Epidermal melanocyte (primary cell): ENCODE data around the gene CSMD2.

Source experiments
- DNase-seq: peaks from one replicate; pipeline ENCODE4 v3.0.0; 2011; ENCODE audit warnings: low spot score; ENCODE audit not compliant: insufficient read length

CSMD2 gene

DNA sequence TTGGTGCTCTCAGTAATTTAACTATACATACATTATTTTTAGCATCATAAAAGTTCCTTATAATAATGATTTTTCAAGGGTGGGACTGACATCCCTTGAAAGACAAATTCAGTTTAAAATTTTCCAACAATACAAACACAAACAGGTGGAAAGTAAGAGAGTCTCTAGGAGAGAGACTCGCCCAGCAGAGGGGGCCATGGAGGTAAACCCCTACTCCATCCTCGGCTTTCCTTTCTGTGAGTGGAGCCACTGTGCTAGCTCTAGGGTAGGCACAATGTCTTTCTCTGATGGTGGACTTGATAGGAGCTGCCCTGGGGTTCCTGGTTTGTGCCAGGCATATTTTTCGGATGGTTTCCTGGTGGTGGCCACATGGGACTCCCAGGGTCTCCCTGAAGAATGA, 8.3 kb downstream of the CSMD2 start:
- DNase-seq: no peak

DNA sequence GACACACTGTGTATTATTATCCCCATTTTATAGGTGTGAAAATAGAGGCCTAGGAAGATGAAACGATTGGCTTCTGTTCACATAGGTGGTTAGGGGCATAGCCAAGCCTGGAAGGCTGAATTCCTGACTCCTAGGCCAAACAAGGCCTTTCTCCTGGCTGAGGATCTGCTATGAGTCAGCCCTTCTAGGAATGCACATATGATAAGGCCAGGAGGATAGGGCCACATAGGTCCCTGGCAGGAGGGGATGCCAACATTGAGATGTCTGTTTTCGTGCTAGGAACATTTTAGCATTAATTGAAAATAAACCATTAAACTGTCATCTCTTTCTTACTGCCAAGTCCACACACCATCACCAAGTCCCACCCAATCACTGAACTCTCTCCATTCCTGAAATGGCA, 9.2 kb downstream of the CSMD2 start:
- no peak for DNase-seq

DNA sequence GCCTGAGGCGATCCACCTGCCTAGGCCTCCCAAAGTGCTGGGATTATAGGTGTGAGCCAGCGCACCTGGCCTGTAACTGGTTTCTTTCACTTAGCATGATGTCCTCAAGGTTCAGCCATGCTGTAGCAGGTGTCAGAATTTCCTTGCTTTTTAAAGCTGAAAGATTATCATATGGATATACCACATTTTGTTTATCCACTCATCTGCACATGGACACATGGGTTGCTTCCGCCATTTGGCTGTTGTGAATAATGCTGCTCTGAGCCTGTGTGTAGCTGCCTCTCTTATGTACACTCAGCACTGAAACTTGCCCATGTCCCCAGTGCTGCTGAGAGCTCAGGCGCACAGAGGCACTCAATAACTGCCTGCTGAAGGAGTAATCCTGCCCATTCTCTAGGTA, 11.8 kb downstream of the CSMD2 start:
- DNase-seq: no peak

DNA sequence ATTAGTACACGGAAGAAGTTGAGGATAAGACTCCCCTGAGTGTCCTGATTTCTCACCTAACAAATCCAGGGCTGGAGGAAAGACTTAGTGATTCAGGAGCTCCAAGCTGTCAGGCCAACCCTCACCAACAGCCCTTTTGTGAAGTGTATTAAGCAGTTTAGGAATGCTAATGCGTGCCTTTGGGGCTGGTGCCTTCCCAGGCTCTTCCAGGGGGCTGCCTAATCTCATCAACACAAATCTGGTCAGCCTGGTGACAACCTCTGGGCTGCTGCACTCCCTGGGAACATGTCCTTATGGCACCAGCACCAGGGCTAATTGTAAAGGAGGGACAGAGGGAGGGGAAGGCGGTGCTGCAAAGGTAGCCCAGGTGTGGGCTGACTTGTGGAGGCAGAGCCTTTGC, 15.5 kb downstream of the CSMD2 start:
- no peak for DNase-seq

DNA sequence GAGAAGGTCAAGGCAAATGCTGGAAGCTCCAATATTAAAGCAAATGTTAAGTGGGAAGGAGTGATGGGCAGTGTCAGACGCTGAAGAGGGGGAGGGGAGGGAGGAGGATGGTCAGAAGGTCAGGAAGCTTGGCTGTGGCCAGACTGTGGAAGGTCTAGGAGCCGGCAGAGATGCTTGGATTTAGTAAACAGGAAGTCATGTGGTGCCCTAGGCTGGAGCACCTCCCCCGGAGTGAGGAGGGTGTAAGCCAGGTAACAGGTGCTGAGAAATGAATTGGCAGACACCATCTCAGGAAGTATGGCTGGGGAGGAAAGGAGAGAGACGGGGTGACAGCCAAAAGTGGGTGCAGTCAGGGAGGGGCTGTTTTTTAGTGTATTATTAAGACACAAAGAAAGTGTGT, 17.7 kb downstream of the CSMD2 start:
- no peak for DNase-seq

DNA sequence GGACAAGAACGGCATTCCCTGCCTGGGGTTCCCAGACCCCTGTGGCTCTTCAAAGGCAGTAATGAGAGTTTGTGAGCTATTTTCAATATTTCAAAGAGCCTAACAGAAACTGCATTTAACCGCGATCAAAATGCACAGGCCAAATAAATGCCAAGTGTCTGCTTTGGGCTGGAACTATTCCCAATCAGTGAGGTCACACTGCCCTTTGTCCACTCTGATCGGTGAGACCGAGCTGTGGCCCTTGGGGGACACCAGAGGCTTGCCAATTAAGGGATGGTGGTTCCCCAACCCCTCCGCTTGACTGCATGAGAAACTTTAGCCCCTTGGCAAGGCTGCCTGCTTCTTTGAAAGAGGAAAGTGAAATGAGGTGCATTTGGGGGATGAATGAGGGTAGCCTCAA, 20.3 kb downstream of the CSMD2 start:
- DNase-seq: no peak

DNA sequence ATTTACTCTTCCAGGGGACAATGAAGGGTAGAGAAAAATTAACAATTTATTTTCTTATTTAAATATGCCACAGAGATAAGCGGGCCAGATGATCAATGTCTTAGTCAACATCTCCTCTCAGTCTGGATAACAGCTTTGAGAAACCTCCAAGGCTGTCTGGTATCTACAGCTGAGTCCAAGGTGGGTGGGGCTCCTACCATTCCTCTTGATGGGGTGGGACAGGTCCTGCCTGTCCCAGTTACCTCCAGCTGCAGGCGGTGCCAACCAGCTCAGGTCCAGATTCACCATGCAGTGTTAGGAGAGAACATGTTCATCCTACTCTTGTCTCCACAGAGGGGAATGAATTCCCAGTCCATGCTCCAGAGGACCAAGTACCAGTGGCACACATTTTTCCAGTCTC, 21.1 kb downstream of the CSMD2 start:
- DNase-seq: no peak

DNA sequence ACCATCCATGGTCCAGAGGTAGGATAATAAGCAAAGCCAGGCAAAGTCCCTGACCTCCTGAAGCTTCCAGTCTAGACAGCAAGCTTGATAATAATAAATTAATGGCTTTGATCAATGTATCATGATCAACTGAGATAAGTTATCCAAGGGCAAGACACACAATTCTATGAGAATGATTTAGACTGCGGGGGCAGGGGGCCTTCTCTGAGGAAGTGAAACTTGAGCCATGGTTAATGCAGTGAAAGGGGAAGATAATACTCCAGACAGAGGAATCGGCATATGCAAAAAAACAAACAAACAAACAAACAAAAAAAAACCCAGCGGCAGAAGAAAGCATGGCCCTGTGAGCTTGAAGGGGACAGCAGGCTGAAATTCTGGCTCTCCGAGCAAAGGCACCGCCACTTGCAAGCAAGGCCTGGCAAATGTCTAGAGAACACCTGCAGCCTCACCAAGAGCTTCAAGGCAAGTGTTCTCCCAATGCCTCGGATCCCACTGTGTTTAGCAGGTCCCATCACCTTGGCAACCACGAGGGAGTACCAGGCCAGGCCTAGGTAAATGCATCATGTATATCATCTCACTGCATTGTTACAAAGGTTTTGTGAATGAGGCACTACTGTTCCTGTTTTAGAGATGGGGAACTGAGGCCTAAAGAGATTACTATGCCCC, 24.9 kb downstream of the CSMD2 start:
- DNase-seq: no peak

DNA sequence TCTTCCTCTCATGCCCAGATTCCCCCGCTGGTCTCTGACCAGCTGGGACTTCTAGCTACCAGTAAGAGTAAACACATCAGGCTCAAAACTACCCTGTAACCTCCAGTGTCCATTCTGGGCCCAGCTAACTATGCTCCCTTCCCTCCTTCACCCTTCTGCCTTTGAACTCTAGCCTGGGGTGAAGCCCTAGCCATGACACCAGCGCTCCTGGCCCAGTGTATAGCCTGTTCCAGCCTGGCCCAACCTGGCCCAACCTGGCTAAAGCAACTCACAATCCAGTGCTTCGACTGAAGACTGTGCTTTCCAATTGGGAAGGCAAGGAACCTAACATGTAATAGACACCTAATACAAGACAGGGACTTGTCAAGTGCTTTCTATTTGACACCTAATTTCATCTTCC, 27.6 kb downstream of the CSMD2 start:
- DNase-seq: no peak

DNA sequence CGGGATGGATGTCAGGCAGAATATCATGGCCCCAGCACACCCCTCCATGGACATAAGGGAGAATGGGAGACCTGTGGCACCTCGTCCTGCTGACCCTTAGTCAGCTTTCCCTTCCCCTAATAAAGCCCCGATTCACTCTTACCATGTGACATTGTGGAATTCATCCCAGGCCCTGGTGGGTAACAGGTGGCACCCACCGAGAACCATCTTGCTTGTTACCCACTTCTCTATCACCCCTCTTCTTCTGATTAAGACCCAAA, 32.9 kb downstream of the CSMD2 start:
- no peak for DNase-seq

DNA sequence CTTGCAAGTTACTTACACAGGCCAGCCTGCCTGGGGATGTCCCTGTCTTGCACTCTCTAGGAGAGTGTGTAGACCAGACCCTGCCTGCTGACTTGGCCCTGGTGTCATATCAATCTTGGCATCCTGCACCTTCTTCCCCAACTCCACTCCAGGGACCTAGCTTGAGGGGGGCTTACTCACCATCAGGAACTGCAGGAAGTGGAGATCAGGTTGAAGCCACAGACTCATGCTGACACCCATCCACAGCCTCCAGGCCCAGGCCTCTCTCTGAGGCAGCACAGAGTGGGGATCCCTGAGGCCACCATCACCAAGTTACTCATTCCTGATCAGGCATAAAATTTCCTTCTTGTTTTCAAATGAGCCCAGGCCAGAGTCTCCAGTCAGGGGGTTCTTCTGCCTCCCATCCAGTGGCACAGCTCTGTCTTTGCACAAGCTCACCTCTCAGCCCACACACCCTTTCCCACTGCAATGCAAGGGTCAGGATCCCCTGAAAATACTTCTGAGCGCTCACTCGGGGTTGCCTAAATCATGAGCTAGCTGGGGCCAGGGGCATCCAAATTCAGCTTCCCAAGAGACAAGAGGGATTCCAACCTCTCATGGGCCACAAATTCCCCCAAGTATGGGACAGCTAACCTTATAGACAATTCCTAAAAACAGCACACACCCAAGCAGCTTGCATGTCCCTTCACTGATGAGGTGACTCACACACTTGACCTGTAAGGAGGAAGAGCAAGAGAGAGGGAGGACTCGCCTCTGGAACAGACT, 33.5 kb downstream of the CSMD2 start:
- no peak for DNase-seq

DNA sequence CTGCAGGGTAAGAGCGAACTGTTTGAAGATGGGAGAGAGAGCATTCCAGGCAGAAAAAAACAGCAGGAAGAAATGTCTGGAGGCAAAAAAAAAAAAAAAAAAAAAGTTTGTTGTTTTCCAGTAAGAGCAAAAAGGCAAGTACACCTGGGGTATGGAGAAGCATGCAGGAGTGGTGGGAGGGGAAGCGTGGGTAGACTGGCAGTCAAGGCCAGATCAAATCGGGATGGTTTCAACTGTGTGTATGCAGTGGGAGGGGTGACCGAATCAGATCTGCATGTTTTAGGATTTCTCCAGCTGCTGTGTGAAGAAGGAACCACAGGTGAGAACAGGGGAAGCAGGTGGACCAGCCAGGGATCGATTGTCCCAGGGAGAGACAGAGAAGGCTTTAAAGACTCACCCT, 34.7 kb downstream of the CSMD2 start:
- no peak for DNase-seq

DNA sequence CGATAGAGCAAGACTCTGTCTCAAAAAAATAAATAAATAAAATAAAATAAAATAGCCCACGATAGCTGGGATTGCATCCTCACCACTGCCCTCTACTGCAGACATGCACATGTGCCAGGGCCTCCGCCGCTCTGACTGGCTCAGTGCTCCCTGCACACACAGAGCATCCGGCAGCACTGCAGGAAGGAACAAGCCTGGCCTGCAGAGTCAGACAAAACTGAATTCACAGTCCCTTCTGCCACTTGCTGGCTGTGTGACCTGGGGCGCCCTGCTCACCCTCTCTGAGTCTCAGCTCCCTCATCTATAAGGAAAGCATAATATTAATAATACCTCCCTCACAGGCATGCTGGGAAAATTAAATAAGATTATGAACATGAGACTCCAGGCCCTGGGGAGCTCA, 35.4 kb downstream of the CSMD2 start:
- DNase-seq: no peak

DNA sequence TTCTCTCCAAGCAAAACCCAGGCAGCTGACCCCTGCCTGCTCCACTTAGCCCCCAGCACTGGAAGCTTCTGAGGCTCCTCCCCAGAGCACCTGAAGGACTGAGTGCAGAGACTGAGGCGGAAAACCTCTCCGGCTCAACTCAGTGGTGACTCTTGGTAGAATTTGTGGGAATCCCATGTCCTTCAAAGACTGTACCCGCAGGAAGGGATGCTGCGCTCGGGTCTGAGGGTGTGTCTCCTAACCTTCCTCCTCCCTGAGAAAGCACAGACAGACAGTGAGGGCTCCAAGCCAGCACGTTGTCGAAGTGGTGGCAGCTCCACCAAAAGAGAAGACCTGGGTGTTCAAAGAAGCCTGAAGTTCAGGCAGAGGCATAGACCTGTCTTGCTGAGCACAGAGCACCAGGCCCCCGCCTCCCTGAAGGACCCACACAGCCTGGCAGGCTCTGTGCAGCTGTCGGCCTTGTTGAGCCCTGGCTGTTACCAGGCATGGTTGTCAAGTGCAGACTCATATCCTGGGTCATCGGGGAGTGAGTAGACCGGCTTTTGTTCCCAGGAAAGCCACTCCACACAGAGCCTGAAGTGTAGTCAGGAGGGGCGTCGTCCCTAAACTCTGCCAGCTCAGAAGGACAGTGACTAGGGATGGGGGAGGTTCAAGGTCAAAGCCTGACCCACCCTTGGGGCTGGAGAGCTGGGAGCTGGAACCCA, 36.7 kb downstream of the CSMD2 start:
- no peak for DNase-seq

DNA sequence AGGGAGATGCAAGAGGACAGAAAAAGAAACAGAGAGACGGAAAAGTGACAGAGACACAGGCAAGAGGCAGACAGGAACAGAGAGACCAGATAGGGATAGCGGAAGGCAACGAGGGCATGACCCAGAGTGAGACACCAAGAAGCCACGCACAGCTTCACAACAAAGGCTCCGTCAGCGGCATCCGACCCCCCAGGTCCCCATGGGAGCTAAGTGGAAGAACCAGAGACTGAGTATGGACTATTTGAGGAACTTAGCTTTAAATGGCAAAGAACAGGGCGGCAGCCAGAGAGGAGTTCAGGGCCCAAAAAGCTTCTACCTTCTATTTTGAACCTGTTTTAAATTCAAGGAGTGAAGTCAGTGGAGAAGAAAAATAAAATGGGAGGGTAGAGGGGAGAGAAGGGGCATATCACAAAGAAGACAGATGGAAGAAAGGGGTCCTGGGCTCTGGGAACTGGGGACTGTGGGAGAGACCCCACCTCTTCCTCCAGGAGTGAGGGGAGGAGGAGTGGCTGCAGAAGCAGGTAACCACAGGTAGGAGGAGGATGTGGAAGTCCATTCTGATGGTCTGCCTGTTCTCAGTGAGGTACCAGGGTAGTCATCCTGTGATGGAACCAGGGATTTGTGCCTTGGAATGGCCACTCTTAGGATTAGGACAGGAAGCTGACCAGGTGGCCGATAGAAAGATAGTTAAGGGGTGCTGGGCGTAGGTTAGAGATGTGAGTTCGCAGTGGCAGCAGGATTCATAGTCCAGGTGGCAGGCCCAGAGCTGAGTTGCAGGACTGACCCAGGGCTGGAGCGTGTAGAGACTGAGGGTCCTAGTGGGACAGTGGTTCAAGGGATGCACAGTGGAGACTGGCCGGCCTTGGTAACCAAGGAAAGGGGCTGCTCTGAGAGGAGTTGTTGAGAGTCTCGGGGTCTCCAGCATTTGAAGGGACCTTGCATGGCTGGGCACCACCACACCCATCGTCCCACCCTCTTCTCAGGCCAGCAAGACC, 37.7 kb downstream of the CSMD2 start:
- DNase-seq: no peak

DNA sequence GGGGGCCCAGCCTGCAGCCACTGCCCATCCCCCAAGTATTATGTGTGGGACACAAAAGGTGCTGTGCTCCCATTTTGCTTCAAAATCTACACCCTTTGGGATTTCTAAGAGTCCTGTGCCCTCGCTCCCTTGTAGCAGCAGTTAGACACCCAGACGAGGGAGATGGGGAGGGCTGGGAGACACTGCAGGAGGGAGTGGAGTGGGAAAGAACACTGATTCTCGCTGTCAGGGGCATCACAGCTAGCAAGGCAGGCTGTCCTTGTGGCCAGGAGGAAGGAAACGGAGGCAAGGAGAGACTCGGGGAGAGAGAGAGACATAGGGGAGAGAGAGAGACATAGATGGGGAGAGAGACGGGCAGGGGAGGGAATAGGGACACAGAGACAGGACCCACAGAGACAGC, 38.5 kb downstream of the CSMD2 start:
- DNase-seq: no peak

DNA sequence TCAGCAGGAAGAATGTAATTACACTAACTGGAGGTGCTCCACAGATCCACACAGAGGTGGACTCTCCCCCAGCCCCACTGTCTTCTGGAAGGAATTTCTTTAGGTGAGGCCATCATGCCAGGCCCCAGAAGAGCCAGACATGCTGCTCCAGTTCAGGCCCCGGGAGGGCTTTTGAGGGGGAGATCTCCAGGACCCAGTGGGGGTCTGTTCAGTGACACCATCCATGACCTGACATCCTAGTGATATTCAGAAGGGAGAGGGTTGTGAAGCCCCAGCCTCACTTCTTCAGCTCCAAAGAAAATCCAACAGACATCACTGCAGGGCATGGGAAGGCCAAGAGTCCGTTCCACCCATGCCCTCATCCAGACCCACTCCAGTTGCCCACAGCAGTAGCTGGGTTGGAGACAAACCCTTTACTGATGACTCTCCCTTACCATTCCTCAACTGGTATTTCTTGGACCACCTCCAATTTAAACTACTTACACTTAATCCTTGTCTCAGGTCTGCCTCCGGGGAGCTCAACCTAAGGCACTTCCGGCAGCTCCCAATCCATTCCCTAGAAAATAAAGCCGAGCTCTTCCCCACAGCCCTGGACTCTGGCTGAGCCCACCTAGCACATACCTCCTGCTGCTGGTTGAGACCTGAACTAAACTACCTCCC, 39.2 kb downstream of the CSMD2 start:
- DNase-seq: no peak

DNA sequence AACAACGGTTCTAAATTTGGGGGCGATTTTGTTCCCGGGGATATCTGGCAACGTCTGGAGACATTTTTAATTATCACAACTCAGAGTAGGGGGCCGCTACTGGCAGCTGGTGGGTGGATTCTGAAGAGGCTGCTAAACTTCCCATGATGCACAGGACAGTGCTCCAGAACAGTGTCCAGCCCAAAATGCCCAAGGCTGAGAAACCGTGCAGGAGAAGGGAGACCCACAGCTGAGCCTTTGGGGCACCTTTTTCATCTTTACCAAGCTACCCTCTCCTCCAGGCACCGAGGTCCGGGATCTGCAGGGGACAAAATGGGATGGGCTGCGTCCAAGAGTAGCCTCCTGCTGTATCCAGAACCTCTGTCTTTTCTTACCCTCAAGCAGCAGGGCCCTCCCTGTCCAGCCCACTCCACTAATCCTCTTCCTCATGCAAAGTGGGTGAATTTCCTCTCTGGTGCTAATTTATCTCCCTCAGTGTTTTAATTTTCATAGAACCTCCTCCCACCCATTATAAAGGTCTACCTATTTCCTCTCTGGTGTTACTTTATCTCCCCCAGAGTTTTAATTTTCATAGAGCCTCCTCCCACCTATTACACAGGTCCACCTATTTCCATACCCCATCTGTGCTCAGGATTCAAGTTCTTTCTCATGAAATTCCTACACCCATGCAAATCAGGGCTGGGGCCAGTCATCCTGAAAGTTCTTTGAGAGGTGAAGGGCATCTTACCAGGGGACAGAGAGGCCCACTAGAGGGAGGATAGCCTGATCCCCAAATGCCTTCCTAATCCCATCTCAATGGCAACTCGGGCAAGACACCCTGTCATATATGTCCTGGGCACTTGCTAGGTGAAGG, 42.7 kb downstream of the CSMD2 start:
- no peak for DNase-seq

DNA sequence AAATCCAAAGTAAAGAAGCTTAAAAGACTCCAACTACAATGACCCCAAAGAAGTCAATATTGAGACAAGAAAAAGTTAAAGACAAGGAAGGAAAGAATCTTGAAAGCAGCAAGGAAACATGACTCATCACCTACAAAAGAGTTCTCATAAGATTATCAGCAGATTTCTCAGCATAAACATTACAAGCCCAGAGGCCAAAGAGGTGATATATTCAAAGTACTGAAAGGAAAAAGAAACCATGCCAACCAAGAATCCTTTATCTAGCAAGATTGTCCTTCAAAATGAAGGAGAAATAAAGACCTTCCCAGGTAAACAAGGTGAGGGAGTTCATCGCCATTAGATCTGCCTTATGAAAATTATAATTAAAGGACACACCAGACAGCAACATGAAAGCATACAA, 49.8 kb downstream of the CSMD2 start:
- DNase-seq: no peak

DNA sequence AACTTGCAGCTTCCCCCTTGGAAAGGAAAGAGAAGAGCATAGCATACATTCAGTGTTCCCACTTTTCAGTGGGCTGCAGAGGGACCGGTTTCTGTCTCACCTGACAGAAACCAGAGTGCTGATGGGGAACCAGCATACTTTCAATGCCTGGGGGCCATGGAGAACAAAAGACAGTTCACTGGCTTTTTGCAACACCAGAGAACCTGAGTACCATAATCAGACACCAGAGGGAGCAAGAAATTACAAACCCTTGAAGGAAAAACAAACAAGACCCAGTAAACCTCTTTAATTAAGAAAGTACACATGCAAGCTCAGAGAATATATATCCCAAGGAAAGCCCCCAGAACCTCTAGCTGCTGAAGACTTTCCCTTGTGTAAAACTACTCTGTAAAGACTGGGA, 51.1 kb downstream of the CSMD2 start:
- no peak for DNase-seq
